WTC11 (cell line): ENCODE data around the gene NDST3.

Source experiments
- CBFB ChIP-seq: sonication (generic); formaldehyde crosslinking; IDR thresholded peaks from 2 replicates; pipeline ENCODE4 v1.8.1; 2022; ENCODE audit warnings: mild to moderate bottlenecking, low read depth, missing genetic modification reagents
- ETV6 ChIP-seq: sonication (generic); formaldehyde crosslinking; IDR thresholded peaks from 2 replicates; pipeline ENCODE4 v1.8.1; 2022; ENCODE audit warnings: mild to moderate bottlenecking, missing genetic modification reagents
- NFE2L1 ChIP-seq: sonication (generic); formaldehyde crosslinking; IDR thresholded peaks from 2 replicates; pipeline ENCODE4 v1.8.1; 2023; ENCODE audit warnings: missing genetic modification reagents
- NR1H2 ChIP-seq: sonication (generic); formaldehyde crosslinking; IDR thresholded peaks from 2 replicates; pipeline ENCODE4 v1.9.0; 2021; ENCODE audit warnings: mild to moderate bottlenecking, moderate library complexity, missing genetic modification reagents
- NR3C1 ChIP-seq: sonication (generic); formaldehyde crosslinking; conservative IDR thresholded peaks from 2 replicates; pipeline ENCODE4 v1.8.1; 2023; ENCODE audit warnings: low read depth, mild to moderate bottlenecking, missing genetic modification reagents
- SP1 ChIP-seq: sonication (generic); formaldehyde crosslinking; conservative IDR thresholded peaks from 2 replicates; pipeline ENCODE4 v1.8.1; 2022; ENCODE audit warnings: missing genetic modification reagents
- TEAD4 ChIP-seq: sonication (generic); formaldehyde crosslinking; IDR thresholded peaks from 2 replicates; pipeline ENCODE4 v1.8.0; 2022; ENCODE audit warnings: mild to moderate bottlenecking, missing genetic modification reagents
- TF ChIP-seq, protein P1 (sequence below): sonication (generic); formaldehyde crosslinking; IDR thresholded peaks from 2 replicates; pipeline ENCODE4 v1.8.1; 2023; ENCODE audit warnings: mild to moderate bottlenecking, missing genetic modification reagents
- TF ChIP-seq, protein P2 (sequence below): sonication (generic); formaldehyde crosslinking; IDR thresholded peaks from 2 replicates; pipeline ENCODE4 v1.8.1; 2023; ENCODE audit warnings: mild to moderate bottlenecking, missing genetic modification reagents, moderate library complexity
- TF ChIP-seq, protein P3 (sequence below): fragments of 200-600 bp; IDR thresholded peaks from 2 replicates; pipeline ENCODE4 v1.8.0; 2022; ENCODE audit warnings: antibody characterized with exemption
- TF ChIP-seq, protein P4 (sequence below): sonication (generic); formaldehyde crosslinking; IDR thresholded peaks from 2 replicates; pipeline ENCODE4 v1.8.1; 2022; ENCODE audit warnings: low read depth, missing genetic modification reagents, borderline replicate concordance
- TF ChIP-seq, protein P5 (sequence below): sonication (generic); formaldehyde crosslinking; IDR thresholded peaks from 2 replicates; pipeline ENCODE4 v1.8.0; 2022; ENCODE audit warnings: mild to moderate bottlenecking, missing genetic modification reagents
- TF ChIP-seq, protein P6 (sequence below): sonication (generic); formaldehyde crosslinking; conservative IDR thresholded peaks from 2 replicates; pipeline ENCODE4 v1.8.1; 2022; ENCODE audit warnings: mild to moderate bottlenecking, missing genetic modification reagents
- TF ChIP-seq, protein P7 (sequence below): fragments of 250-450 bp; sonication (Bioruptor Pico); IDR thresholded peaks from 2 replicates; pipeline ENCODE4 v1.9.0; 2021; ENCODE audit warnings: moderate library complexity, mild to moderate bottlenecking, inconsistent platforms, borderline replicate concordance

DNA sequence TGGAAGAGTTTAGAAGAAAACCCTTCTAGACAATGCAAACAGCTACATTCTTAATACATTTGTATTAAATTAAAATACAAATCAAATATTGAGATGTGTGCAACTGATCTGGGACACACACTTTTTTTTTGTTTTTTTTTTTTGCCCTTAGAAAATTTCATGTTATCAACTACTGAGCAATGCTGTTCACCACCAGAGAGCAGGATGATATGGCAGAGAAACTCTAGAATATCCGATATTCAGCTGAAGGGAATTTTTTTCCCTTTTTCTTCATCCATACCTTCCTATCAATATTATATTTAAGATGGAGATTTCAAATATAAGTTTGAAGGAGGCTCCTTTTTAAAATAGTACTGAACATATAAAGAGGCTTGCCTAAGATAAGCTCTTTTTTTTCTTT is 1.0 kb downstream of the NDST3 start:
- TF ChIP-seq ETV6 (CRISPR knock-in tag), result no peak
- TF ChIP-seq NR3C1 (CRISPR knock-in tag), result no peak
- TF ChIP-seq, protein P1, sequence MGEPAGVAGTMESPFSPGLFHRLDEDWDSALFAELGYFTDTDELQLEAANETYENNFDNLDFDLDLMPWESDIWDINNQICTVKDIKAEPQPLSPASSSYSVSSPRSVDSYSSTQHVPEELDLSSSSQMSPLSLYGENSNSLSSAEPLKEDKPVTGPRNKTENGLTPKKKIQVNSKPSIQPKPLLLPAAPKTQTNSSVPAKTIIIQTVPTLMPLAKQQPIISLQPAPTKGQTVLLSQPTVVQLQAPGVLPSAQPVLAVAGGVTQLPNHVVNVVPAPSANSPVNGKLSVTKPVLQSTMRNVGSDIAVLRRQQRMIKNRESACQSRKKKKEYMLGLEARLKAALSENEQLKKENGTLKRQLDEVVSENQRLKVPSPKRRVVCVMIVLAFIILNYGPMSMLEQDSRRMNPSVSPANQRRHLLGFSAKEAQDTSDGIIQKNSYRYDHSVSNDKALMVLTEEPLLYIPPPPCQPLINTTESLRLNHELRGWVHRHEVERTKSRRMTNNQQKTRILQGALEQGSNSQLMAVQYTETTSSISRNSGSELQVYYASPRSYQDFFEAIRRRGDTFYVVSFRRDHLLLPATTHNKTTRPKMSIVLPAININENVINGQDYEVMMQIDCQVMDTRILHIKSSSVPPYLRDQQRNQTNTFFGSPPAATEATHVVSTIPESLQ (CRISPR knock-in tag), result no peak
- TF ChIP-seq, protein P2, sequence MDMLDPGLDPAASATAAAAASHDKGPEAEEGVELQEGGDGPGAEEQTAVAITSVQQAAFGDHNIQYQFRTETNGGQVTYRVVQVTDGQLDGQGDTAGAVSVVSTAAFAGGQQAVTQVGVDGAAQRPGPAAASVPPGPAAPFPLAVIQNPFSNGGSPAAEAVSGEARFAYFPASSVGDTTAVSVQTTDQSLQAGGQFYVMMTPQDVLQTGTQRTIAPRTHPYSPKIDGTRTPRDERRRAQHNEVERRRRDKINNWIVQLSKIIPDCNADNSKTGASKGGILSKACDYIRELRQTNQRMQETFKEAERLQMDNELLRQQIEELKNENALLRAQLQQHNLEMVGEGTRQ (CRISPR knock-in tag), result no peak
- no peak for TF ChIP-seq NFE2L1 (CRISPR knock-in tag)
- TF ChIP-seq, protein P3, sequence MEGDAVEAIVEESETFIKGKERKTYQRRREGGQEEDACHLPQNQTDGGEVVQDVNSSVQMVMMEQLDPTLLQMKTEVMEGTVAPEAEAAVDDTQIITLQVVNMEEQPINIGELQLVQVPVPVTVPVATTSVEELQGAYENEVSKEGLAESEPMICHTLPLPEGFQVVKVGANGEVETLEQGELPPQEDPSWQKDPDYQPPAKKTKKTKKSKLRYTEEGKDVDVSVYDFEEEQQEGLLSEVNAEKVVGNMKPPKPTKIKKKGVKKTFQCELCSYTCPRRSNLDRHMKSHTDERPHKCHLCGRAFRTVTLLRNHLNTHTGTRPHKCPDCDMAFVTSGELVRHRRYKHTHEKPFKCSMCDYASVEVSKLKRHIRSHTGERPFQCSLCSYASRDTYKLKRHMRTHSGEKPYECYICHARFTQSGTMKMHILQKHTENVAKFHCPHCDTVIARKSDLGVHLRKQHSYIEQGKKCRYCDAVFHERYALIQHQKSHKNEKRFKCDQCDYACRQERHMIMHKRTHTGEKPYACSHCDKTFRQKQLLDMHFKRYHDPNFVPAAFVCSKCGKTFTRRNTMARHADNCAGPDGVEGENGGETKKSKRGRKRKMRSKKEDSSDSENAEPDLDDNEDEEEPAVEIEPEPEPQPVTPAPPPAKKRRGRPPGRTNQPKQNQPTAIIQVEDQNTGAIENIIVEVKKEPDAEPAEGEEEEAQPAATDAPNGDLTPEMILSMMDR, result no peak
- TF ChIP-seq, protein P4, sequence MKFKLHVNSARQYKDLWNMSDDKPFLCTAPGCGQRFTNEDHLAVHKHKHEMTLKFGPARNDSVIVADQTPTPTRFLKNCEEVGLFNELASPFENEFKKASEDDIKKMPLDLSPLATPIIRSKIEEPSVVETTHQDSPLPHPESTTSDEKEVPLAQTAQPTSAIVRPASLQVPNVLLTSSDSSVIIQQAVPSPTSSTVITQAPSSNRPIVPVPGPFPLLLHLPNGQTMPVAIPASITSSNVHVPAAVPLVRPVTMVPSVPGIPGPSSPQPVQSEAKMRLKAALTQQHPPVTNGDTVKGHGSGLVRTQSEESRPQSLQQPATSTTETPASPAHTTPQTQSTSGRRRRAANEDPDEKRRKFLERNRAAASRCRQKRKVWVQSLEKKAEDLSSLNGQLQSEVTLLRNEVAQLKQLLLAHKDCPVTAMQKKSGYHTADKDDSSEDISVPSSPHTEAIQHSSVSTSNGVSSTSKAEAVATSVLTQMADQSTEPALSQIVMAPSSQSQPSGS, result no peak
- TF ChIP-seq TEAD4 (CRISPR knock-in tag), result no peak
- TF ChIP-seq, protein P5, sequence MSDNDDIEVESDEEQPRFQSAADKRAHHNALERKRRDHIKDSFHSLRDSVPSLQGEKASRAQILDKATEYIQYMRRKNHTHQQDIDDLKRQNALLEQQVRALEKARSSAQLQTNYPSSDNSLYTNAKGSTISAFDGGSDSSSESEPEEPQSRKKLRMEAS (CRISPR knock-in tag), result no peak
- TF ChIP-seq, protein P6, sequence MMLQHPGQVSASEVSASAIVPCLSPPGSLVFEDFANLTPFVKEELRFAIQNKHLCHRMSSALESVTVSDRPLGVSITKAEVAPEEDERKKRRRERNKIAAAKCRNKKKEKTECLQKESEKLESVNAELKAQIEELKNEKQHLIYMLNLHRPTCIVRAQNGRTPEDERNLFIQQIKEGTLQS (CRISPR knock-in tag), result no peak
- TF ChIP-seq, protein P7, sequence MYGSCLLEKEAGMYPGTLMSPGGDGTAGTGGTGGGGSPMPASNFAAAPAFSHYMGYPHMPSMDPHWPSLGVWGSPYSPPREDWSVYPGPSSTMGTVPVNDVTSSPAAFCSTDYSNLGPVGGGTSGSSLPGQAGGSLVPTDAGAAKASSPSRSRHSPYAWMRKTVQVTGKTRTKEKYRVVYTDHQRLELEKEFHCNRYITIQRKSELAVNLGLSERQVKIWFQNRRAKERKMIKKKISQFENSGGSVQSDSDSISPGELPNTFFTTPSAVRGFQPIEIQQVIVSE (CRISPR knock-in tag), result no peak
- TF ChIP-seq SP1 (CRISPR knock-in tag), result no peak
- TF ChIP-seq NR1H2, result no peak
- TF ChIP-seq CBFB (CRISPR knock-in tag), result no peak
